ES-I3 (cell line): ENCODE results near the gene PPARG.

Experiments
- H3K36me3 ChIP-seq: 2 replicates; pipeline ENCODE4 v1.6.1; 2013; ENCODE audit warnings: mild to moderate bottlenecking, low read length, control low read depth, moderate library complexity; ENCODE audit not compliant: insufficient read depth
- H3K4me1 ChIP-seq: 2 replicates; pipeline ENCODE4 v1.6.1; 2013; ENCODE audit warnings: mild to moderate bottlenecking, control low read depth, low read length; ENCODE audit not compliant: insufficient read depth
- H3K9ac ChIP-seq: 2 replicates; pipeline ENCODE4 v1.6.1; 2013; ENCODE audit warnings: low read depth, mild to moderate bottlenecking, low read length, moderate library complexity
- H3K9me3 ChIP-seq: 2 replicates; pipeline ENCODE4 v1.6.1; 2013; ENCODE audit warnings: mild to moderate bottlenecking, low read length, moderate library complexity; ENCODE audit not compliant: control insufficient read depth, insufficient read depth

The PPARG gene

GRCh38 chr3:12352755-12353154 is 63.9 kb downstream of the PPARG start:
- Histone ChIP-seq H3K36me3 (no peaks in the 10 kb centered on the region), H3K9ac (no peak overlapping the region), H3K4me1 (no peaks in the 10 kb centered on the region)

DNA sequence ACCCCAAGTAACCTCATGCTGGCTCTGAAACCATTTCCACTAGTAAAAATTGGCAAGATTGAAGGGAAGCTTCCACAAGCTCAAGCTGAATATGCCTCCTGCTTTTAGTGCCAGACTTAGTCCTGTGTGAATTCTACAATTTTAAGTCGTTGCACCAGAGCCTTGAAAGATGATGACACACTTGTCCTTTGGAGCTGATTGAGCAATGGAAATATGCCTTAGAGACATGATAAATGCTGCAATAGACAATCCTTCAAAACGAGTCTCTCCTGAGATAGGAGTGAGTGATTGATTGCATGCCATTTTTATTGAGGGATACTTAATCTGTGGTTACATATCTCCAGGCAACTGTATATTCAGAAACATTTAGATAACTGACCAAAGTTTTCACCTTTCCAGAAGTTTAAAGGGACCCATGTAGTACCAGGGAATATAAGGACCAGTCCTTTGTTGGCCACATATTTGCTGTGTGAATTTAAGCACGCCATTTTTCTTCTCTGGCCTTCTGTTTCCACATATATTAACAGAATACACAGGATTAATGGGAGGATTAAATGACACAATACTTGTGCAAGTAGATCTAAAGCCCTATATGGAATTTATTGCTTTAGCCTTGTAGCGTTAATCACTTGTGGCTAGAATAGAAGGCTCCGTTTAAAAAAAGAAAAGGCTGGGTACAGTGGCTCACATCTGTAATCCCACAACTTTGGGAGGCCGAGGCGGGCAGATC is 65.1 kb downstream of the PPARG start:
- Histone ChIP-seq H3K9me3 (no peaks in the 10 kb centered on the region; the same call in 1 of the 2 replicates), H3K36me3 (no peaks in the 10 kb centered on the region), H3K9ac (no peak overlapping the region), H3K4me1 (no peaks in the 10 kb centered on the region)

More at GRCh38 chr3:12352755-12353154, 63.9 kb downstream of the PPARG start:
- no peaks in the 10 kb centered on the region for H3K9me3 ChIP-seq

DNA sequence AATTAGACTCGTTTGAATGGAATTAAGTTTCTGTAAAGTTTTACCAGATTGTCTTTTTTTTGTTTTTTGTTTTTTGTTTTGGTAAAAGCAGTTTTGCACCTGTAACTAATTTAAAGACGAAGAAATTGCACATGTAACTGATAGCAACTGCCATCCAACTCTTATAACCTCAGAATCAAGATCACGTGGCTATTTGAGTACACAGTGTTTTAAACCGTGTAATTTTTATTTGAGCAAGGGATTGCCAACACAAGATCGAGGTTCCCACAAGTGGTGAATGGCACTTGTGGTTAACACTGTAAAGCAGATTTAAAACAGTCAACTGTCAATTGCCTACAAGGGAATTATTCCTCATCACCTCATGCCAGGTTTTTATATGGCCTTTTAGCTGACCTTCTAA is 67.3 kb downstream of the PPARG start:
- H3K4me1 ChIP-seq: no peaks in the 10 kb centered on the region
- no peaks in the 10 kb centered on the region; the same call in 1 of the 2 replicates for H3K9me3 ChIP-seq
- H3K36me3 ChIP-seq: no peaks in the 10 kb centered on the region
- H3K9ac ChIP-seq: no peak overlapping the region

- no peaks in the 10 kb centered on the region; the same call in 1 of the 2 replicates for H3K9me3 ChIP-seq
- H3K36me3 ChIP-seq: no peaks in the 10 kb centered on the region
- H3K4me1 ChIP-seq: no peaks in the 10 kb centered on the region
- no peak overlapping the region for H3K9ac ChIP-seq
Measured at GRCh38 chr3:12356996-12357395, 68.1 kb downstream of the PPARG start.

- H3K9ac ChIP-seq: no peak overlapping the region
Measured at GRCh38 chr3:12357456-12357855, 68.6 kb downstream of the PPARG start.

DNA sequence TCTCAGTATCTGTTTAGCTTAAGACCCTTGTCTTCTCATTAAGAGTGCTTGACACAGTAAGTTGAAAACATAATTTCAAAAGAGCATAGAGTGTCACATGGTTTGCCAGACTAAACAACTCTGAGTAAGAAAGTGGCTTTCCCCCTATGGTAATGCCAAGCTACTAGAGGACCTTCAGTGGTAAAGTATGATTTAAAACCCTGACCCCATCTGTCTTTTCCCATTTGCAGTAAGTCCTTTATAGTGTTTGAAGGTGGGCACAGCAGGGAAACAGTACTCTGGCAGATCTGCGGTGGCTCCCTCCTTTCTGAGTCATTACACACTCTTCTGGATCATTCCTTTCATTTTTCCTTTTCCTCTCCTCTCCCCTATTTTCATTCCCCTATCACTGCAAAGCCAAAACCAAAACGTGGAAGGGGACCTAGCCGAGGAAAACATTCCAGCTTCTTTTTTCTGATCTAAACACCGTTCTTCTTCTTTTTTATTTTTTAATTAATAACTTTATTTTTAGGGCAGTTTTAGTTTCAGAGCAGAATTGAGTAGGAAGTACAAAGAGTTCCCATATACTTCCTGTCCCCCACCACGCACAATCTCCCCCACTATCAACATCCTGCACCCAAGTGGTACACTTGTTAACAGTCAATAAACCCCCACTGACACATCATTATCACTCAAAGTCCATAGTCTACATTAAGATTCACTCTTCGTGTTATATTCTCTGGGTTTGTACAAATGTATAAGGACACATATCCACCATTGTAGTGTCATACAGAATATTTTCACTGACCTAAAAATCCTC is 74.7 kb downstream of the PPARG start:
- H3K4me1 ChIP-seq: no peaks in the 10 kb centered on the region
- H3K36me3 ChIP-seq: no peaks in the 10 kb centered on the region
- no peak overlapping the region for H3K9ac ChIP-seq
- no peaks in the 10 kb centered on the region; the same call in 1 of the 2 replicates for H3K9me3 ChIP-seq

More at GRCh38 chr3:12357456-12357855, 68.6 kb downstream of the PPARG start:
- H3K4me1 ChIP-seq: no peaks in the 10 kb centered on the region
- no peaks in the 10 kb centered on the region; the same call in 1 of the 2 replicates for H3K9me3 ChIP-seq
- H3K36me3 ChIP-seq: no peaks in the 10 kb centered on the region

- no peaks in the 10 kb centered on the region for H3K9me3 ChIP-seq
- no peak overlapping the region for H3K9ac ChIP-seq
- H3K36me3 ChIP-seq: no peaks in the 10 kb centered on the region
- H3K4me1 ChIP-seq: no peaks in the 10 kb centered on the region
Measured at GRCh38 chr3:12367346-12367745, 78.5 kb downstream of the PPARG start.

DNA sequence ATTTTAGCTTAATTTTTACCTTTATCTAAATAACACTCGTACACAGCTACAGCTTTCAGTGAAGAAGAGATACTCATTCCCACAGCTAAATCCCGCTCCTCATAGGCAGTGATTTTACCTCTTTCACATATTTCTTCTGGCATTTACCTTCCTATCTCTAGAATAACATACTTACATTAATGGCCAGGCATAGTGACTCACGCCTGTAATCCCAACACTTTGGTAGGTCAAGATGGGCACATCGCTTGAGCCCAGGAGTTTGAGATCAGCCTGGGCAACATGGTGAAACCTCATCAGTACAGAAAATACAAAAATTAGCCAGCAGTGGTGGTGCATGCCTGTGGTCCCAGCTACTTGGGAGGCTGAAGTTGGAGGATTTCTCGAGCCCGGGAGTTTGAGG is 80.2 kb downstream of the PPARG start:
- no peaks in the 10 kb centered on the region for H3K36me3 ChIP-seq
- no peak overlapping the region for H3K9ac ChIP-seq
- H3K4me1 ChIP-seq: no peaks in the 10 kb centered on the region
- no peaks in the 10 kb centered on the region for H3K9me3 ChIP-seq

- Histone ChIP-seq H3K4me1 (no peaks in the 10 kb centered on the region), H3K36me3 (no peaks in the 10 kb centered on the region), H3K9ac (no peak overlapping the region), H3K9me3 (no peaks in the 10 kb centered on the region)
Measured at GRCh38 chr3:12369598-12369997, 80.7 kb downstream of the PPARG start.

GRCh38 chr3:12370758-12371157 is 81.9 kb downstream of the PPARG start:
- no peak overlapping the region for H3K9ac ChIP-seq
- H3K9me3 ChIP-seq: no peaks in the 10 kb centered on the region

GRCh38 chr3:12371525-12372140 is 82.8 kb downstream of the PPARG start:
- Histone ChIP-seq H3K36me3 (no peaks in the 10 kb centered on the region), H3K9ac (no peak overlapping the region), H3K9me3 (no peaks in the 10 kb centered on the region), H3K4me1 (no peaks in the 10 kb centered on the region)

More at GRCh38 chr3:12370758-12371157, 81.9 kb downstream of the PPARG start:
- no peaks in the 10 kb centered on the region for H3K4me1 ChIP-seq
- H3K36me3 ChIP-seq: no peaks in the 10 kb centered on the region

- no peaks in the 10 kb centered on the region for H3K9me3 ChIP-seq
- H3K9ac ChIP-seq: no peak overlapping the region
- no peaks in the 10 kb centered on the region for H3K4me1 ChIP-seq
- H3K36me3 ChIP-seq: no peaks in the 10 kb centered on the region
Measured at GRCh38 chr3:12372741-12373280, 83.9 kb downstream of the PPARG start.

GRCh38 chr3:12375572-12375971 is 86.7 kb downstream of the PPARG start:
- no peaks in the 10 kb centered on the region for H3K4me1 ChIP-seq
- no peak overlapping the region for H3K9ac ChIP-seq
- H3K9me3 ChIP-seq: no peaks in the 10 kb centered on the region
- no peaks in the 10 kb centered on the region for H3K36me3 ChIP-seq

DNA sequence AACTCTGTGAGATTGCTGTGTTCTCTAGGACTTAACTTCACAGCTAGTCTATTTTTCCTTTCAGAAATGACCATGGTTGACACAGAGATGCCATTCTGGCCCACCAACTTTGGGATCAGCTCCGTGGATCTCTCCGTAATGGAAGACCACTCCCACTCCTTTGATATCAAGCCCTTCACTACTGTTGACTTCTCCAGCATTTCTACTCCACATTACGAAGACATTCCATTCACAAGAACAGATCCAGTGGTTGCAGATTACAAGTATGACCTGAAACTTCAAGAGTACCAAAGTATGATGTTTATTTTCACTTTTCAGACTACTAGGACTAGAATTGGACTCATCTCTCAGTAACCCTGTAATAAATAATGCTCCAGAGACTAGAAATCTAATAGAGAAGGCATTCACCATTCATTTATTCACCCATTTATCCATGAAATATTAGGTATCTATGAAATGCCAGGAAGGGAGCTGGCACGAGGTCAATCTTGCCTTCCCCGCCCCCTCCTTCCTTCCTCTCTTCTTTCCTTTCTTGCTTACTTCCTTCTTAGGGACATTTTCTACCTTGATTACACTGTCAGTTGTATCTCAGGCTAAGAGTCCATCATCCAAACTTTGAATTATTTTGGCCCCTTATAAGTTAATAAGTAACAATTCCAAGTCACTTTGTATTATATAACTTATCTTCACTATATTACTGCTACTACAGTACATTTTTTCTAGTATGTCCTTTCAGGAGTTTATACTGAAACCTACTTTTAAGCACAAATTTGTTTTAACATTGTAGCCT is 91.0 kb downstream of the PPARG start:
- H3K4me1 ChIP-seq: no peaks in the 10 kb centered on the region
- no peaks in the 10 kb centered on the region for H3K9me3 ChIP-seq
- no peak overlapping the region for H3K9ac ChIP-seq
- no peaks in the 10 kb centered on the region for H3K36me3 ChIP-seq
